HG03103 (cell line): Measurements from ENCODE around the gene CDH6.

Experiments used
- ATAC-seq: cut with Tn5 transposase; IDR thresholded peaks from one replicate; pipeline ENCODE4 v1.9.1; 2021; ENCODE audit warnings: low read depth; ENCODE audit not compliant: unreplicated experiment

The CDH6 gene

GRCh38 chr5:31244921-31245320 is 51.4 kb downstream of the CDH6 start:
- ATAC-seq: no peak

GRCh38 chr5:31247381-31247780 is 53.9 kb downstream of the CDH6 start:
- ATAC-seq: no peak

- ATAC-seq: no peak
Observed at GRCh38 chr5:31250201-31250600, 56.7 kb downstream of the CDH6 start.

GRCh38 chr5:31251032-31251431 is 57.5 kb downstream of the CDH6 start:
- ATAC-seq: no peak

GRCh38 chr5:31255041-31255440 is 61.6 kb downstream of the CDH6 start:
- ATAC-seq: no peak

GRCh38 chr5:31268256-31268655 is 74.8 kb downstream of the CDH6 start:
- no peak for ATAC-seq

- no peak for ATAC-seq
Observed at GRCh38 chr5:31268686-31269085, 75.2 kb downstream of the CDH6 start.

- no peak for ATAC-seq
Observed at GRCh38 chr5:31269259-31269658, 75.8 kb downstream of the CDH6 start.

- no peak for ATAC-seq
Observed at GRCh38 chr5:31270396-31270795, 76.9 kb downstream of the CDH6 start.

- ATAC-seq: no peak
Observed at GRCh38 chr5:31271567-31271966, 78.1 kb downstream of the CDH6 start.

- no peak for ATAC-seq
Observed at GRCh38 chr5:31273161-31273560, 79.7 kb downstream of the CDH6 start.

- ATAC-seq: peak; percentile 66
Observed at GRCh38 chr5:31273631-31274378, 80.3 kb downstream of the CDH6 start.

GRCh38 chr5:31280210-31280609 is 86.7 kb downstream of the CDH6 start:
- no peak for ATAC-seq

- ATAC-seq: no peak
Observed at GRCh38 chr5:31283326-31283725, 89.8 kb downstream of the CDH6 start.

- no peak for ATAC-seq
Observed at GRCh38 chr5:31285025-31285424, 91.5 kb downstream of the CDH6 start.

- ATAC-seq: no peak
Observed at GRCh38 chr5:31287985-31288384, 94.5 kb downstream of the CDH6 start.

GRCh38 chr5:31289429-31289828 is 95.9 kb downstream of the CDH6 start:
- no peak for ATAC-seq

- ATAC-seq: no peak
Observed at GRCh38 chr5:31291323-31291854, 97.9 kb downstream of the CDH6 start.

- no peak for ATAC-seq
Observed at GRCh38 chr5:31300501-31300900, 107.0 kb downstream of the CDH6 start.

GRCh38 chr5:31301833-31302232 is 108.3 kb downstream of the CDH6 start:
- ATAC-seq: no peak

GRCh38 chr5:31303688-31304087 is 110.2 kb downstream of the CDH6 start:
- no peak for ATAC-seq

- no peak for ATAC-seq
Observed at GRCh38 chr5:31317665-31318064, 124.2 kb downstream of the CDH6 start.

- ATAC-seq: no peak
Observed at GRCh38 chr5:31319335-31319734, 125.8 kb downstream of the CDH6 start.
